Upper lobe of left lung (tissue), 4 donors: ENCODE measurements around the gene ZDHHC5.

Experiments
- EP300 ChIP-seq, 4 donors: sonication (generic); formaldehyde crosslinking; IDR thresholded peaks; one replicate each; pipeline ENCODE4 v1.5.1; 2017; ENCODE audit warnings: antibody characterized with exemption in 4 of 4, control low read depth in 2 of 4
- POLR2AphosphoS5 ChIP-seq, 2 donors: sonication (generic); formaldehyde crosslinking; IDR thresholded peaks; one replicate each; pipeline ENCODE4 v1.5.1; 2017; ENCODE audit warnings: antibody characterized with exemption in 2 of 2

GRCh38 chr11:57744357-57744756 is 76.4 kb downstream of the ZDHHC5 start:
- TF ChIP-seq POLR2AphosphoS5 (IDR thresholded peaks at IDR 0.05) = no peak
- TF ChIP-seq EP300 (IDR thresholded peaks at IDR 0.05) = no peak
